GM06990 (cell line): Measurements from ENCODE around the gene CD69.

ENCODE experiments used
- DNase-seq: peaks from one replicate; pipeline ENCODE4 v3.0.0-alpha.2; 2011; ENCODE audit not compliant: insufficient read length; ENCODE audit errors: extremely low read depth
- H3K27me3 ChIP-seq: replicated peaks from 2 replicates; pipeline ENCODE4 v1.6.0; 2011; ENCODE audit warnings: low read length; ENCODE audit not compliant: control insufficient read depth, insufficient read depth
- H3K36me3 ChIP-seq: 2 replicates; pipeline ENCODE4 v1.5.1; 2011; ENCODE audit warnings: low read length; ENCODE audit not compliant: control insufficient read depth, insufficient read depth
- H3K4me3 ChIP-seq: replicated peaks from 2 replicates; pipeline ENCODE4 v1.5.1; 2011; ENCODE audit warnings: low read depth, mild to moderate bottlenecking, control low read depth, low read length
- TF ChIP-seq, protein P1 (sequence below): IDR thresholded peaks from 2 replicates; pipeline ENCODE4 v1.5.1; 2011; ENCODE audit warnings: low read length, control low read depth, mild to moderate bottlenecking, inconsistent platforms; ENCODE audit not compliant: insufficient read depth, poor library complexity, severe bottlenecking

The CD69 gene

GRCh38 chr12:9760120-9760519, 581 bp downstream of the CD69 start:
- TF ChIP-seq, protein P1, sequence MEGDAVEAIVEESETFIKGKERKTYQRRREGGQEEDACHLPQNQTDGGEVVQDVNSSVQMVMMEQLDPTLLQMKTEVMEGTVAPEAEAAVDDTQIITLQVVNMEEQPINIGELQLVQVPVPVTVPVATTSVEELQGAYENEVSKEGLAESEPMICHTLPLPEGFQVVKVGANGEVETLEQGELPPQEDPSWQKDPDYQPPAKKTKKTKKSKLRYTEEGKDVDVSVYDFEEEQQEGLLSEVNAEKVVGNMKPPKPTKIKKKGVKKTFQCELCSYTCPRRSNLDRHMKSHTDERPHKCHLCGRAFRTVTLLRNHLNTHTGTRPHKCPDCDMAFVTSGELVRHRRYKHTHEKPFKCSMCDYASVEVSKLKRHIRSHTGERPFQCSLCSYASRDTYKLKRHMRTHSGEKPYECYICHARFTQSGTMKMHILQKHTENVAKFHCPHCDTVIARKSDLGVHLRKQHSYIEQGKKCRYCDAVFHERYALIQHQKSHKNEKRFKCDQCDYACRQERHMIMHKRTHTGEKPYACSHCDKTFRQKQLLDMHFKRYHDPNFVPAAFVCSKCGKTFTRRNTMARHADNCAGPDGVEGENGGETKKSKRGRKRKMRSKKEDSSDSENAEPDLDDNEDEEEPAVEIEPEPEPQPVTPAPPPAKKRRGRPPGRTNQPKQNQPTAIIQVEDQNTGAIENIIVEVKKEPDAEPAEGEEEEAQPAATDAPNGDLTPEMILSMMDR: no peak
- no peak for DNase-seq
- Histone ChIP-seq H3K36me3 (peaks cover under 1% of the 10 kb centered on the region), H3K27me3 (no peaks in the 10 kb centered on the region), H3K4me3 (peak overlapping the region; percentile 71)

- Histone ChIP-seq H3K4me3 (peak overlapping the region; percentile 71), H3K36me3 (peaks cover 3% of the 10 kb centered on the region), H3K27me3 (no peaks in the 10 kb centered on the region)
- TF ChIP-seq, protein P1: no peak
- no peak for DNase-seq
Observed at GRCh38 chr12:9759694-9760093, 1.0 kb downstream of the CD69 start.

DNA sequence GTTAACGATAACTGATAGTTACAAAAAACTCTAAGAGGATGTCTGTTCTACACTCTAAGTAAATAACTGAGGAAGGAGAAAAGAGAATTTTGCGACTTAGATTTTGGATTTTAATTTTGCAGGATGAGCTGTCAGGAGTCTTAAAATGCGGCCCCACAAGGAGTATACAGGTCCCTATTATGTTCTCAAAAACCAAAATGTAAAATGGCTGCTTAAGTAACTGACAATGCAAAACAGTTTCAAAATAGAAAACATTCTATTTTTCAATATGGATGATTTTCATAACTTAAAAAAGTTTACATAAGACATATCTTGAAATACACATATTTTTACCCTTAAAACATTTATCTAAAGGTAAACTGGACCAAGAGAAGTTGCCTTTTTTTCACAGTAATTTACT, 2.6 kb downstream of the CD69 start:
- Histone ChIP-seq H3K4me3 (peak overlapping the region; percentile 71), H3K27me3 (no peaks in the 10 kb centered on the region), H3K36me3 (peaks cover 3% of the 10 kb centered on the region)
- TF ChIP-seq, protein P1: no peak
- no peak for DNase-seq

- Histone ChIP-seq H3K27me3 (no peaks in the 10 kb centered on the region), H3K36me3 (peaks cover 3% of the 10 kb centered on the region), H3K4me3 (peak overlapping the region; percentile 2; the same call in 1 of the 2 replicates)
- DNase-seq: no peak
- TF ChIP-seq, protein P1: no peak
Observed at GRCh38 chr12:9757433-9758025, 3.2 kb downstream of the CD69 start.

DNA sequence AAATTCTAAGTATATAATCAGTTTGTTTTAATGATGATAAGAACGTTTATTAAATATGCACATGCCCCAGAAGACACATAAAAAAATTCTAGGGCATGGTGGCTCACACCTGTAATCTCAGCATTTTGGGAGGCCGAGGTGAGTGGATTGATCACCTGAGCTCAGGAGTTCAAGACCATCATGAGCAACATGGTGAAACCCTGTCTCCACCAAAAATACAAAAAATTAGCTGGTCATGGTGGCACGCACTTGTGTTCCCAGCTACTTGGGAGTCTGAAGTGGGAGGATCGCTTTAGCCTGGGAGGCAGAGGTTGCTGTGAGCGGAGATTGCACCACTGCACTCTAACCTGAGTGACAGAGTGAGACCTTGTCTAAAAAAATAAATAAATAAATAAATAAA, 4.0 kb downstream of the CD69 start:
- Histone ChIP-seq H3K36me3 (peaks cover 3% of the 10 kb centered on the region), H3K4me3 (no peak overlapping the region), H3K27me3 (no peaks in the 10 kb centered on the region)
- no peak for DNase-seq
- TF ChIP-seq, protein P1: no peak

DNA sequence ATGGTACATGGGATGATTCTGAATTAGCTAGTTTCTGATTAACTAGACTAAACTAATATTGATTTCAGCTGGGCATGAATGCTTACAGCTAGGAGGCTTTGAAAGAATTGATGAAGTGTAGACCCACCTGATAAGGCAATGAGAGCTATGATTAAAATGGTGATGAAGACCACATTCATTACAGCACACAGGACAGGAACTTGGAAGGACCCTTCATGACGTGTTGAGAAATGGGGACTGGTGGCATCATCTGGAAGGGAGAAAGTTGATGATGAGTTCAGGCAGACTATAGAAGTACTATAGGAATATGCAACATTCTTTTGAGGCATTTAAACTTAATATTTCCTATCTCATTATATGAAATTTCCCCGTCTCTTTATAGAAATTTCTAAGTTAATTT, 4.5 kb downstream of the CD69 start:
- H3K36me3 ChIP-seq: peaks cover 3% of the 10 kb centered on the region
- H3K4me3 ChIP-seq: no peak overlapping the region
- TF ChIP-seq, protein P1: no peak
- H3K27me3 ChIP-seq: no peaks in the 10 kb centered on the region
- no peak for DNase-seq
